HepG2 (cell line): Measurements from ENCODE around the gene DGAT2. TPM values are rescaled to one million over a fixed set of nuclear protein-coding genes. Genes with fewer than 3 reads are reported as not detected.

Source experiments
- CBX5 ChIP-seq: sonication (generic); formaldehyde crosslinking; IDR thresholded peaks from 2 replicates; pipeline ENCODE4 v1.4.0; 2020; ENCODE audit warnings: missing genetic modification reagents, borderline replicate concordance
- ETS1 ChIP-seq: sonication (generic); formaldehyde crosslinking; IDR thresholded peaks from 2 replicates; pipeline ENCODE4 v1.4.0; 2020; ENCODE audit warnings: missing genetic modification reagents
- FOXA1 ChIP-seq, 2 experiments: fragments of 450-650 bp in 1 of 2; sonication (generic) in 1 of 2; formaldehyde crosslinking in 1 of 2; IDR thresholded peaks; 2 replicates each; pipeline versions ENCODE4 v1.4.0 to v1.6.1; 2016 to 2020; ENCODE audit warnings: missing genetic modification reagents in 1 of 2
- HNF4A ChIP-seq: sonication (generic); formaldehyde crosslinking; IDR thresholded peaks from 2 replicates; pipeline ENCODE4 v1.4.0; 2020; ENCODE audit warnings: missing genetic modification reagents
- KLF9 ChIP-seq: IDR thresholded peaks from 2 replicates; pipeline ENCODE4 v1.6.1; 2016; ENCODE audit warnings: low read depth
- MTF1 ChIP-seq: sonication (generic); formaldehyde crosslinking; IDR thresholded peaks from 2 replicates; pipeline ENCODE4 v1.5.0; 2020; ENCODE audit warnings: missing genetic modification reagents
- PHF5A ChIP-seq: IDR thresholded peaks from one replicate; pipeline ENCODE4 v1.6.1; 2018; ENCODE audit warnings: low read depth, missing genetic modification reagents; ENCODE audit not compliant: unreplicated experiment
- POGZ ChIP-seq: sonication (generic); formaldehyde crosslinking; IDR thresholded peaks from 2 replicates; pipeline ENCODE4 v1.4.0; 2020; ENCODE audit warnings: mild to moderate bottlenecking, missing genetic modification reagents
- RFX3 ChIP-seq: IDR thresholded peaks from 2 replicates; pipeline ENCODE4 v1.6.1; 2016; ENCODE audit warnings: missing biosample characterization, missing genetic modification reagents
- SCMH1 ChIP-seq: sonication (generic); formaldehyde crosslinking; IDR thresholded peaks from 2 replicates; pipeline ENCODE4 v1.9.0; 2021; ENCODE audit warnings: missing genetic modification reagents, mild to moderate bottlenecking, borderline replicate concordance
- SSRP1 ChIP-seq: IDR thresholded peaks from 2 replicates; pipeline ENCODE4 v1.6.1; 2016; ENCODE audit warnings: control low read depth
- THAP11 ChIP-seq: IDR thresholded peaks from 2 replicates; pipeline ENCODE4 v1.6.1; 2016; ENCODE audit warnings: missing biosample characterization, missing genetic modification reagents
- U2AF1 ChIP-seq: fragments of 200-400 bp; formaldehyde crosslinking; optimal IDR thresholded peaks from 2 replicates; pipeline ENCODE3; 2017; ENCODE audit warnings: mild to moderate bottlenecking, low read depth, low read length
- ZBTB10 ChIP-seq: sonication (generic); formaldehyde crosslinking; IDR thresholded peaks from 2 replicates; pipeline ENCODE4 v1.4.0; 2020; ENCODE audit warnings: missing genetic modification reagents, borderline replicate concordance
- ZBTB39 ChIP-seq: sonication (generic); formaldehyde crosslinking; IDR thresholded peaks from 2 replicates; pipeline ENCODE4 v1.5.0; 2020; ENCODE audit warnings: missing genetic modification reagents
- ZFP37 ChIP-seq: sonication (generic); formaldehyde crosslinking; IDR thresholded peaks from 2 replicates; pipeline ENCODE4 v1.4.0; 2020; ENCODE audit warnings: missing genetic modification reagents, borderline replicate concordance
- ZKSCAN5 ChIP-seq: sonication (generic); formaldehyde crosslinking; IDR thresholded peaks from 2 replicates; pipeline ENCODE4 v1.5.1; 2020; ENCODE audit warnings: mild to moderate bottlenecking, missing genetic modification reagents
- ZNF296 ChIP-seq: sonication (generic); formaldehyde crosslinking; conservative IDR thresholded peaks from 2 replicates; pipeline ENCODE4 v1.5.0; 2020; ENCODE audit warnings: mild to moderate bottlenecking, missing genetic modification reagents
- ZNF350 ChIP-seq: sonication (generic); formaldehyde crosslinking; IDR thresholded peaks from 2 replicates; pipeline ENCODE4 v1.4.0; 2020; ENCODE audit warnings: mild to moderate bottlenecking, low read depth, missing genetic modification reagents, borderline replicate concordance
- ZNF512B ChIP-seq: sonication (generic); formaldehyde crosslinking; IDR thresholded peaks from 2 replicates; pipeline ENCODE4 v1.5.1; 2020; ENCODE audit warnings: missing genetic modification reagents, mild to moderate bottlenecking, borderline replicate concordance
- ZNF552 ChIP-seq: sonication (generic); formaldehyde crosslinking; IDR thresholded peaks from 2 replicates; pipeline ENCODE4 v1.9.0; 2022; ENCODE audit warnings: missing genetic modification reagents, mild to moderate bottlenecking, borderline replicate concordance
- ZNF788 ChIP-seq: sonication (generic); formaldehyde crosslinking; IDR thresholded peaks from 2 replicates; pipeline ENCODE4 v1.5.0; 2020; ENCODE audit warnings: mild to moderate bottlenecking, missing genetic modification reagents, borderline replicate concordance
- polyA plus RNA-seq, 8 experiments: library from polyadenylated mRNA; depleted of rRNA in 3 of 8; stranded (reverse) in 7 of 8; unstranded in 1 of 8; fragments of >200 nt; fragmentation: Illumina TruSeq in 4 of 8; extraction: Trizol in 4 of 8; gene quantifications; 2 replicates each; pipeline versions ENCODE4 v1.2.1 to v1.2.3, GENCODE V29; 2011 to 2016; ENCODE audit warnings: low read depth in 4 of 8, missing spikeins in 1 of 8, mixed read lengths in 1 of 8; ENCODE audit not compliant: insufficient read depth in 1 of 8
- total RNA-seq, 5 experiments: library from RNA; depleted of rRNA; stranded (reverse); fragments of >200 nt; fragmentation: Illumina TruSeq; extraction: Trizol; gene quantifications; 2 replicates each; pipeline ENCODE4 v1.2.3, GENCODE V29; 2016; ENCODE audit warnings: low read depth in 1 of 5

The DGAT2 gene
- total and polyA plus RNA-seq, 2 of the 13 experiments (the other 11 are each of a cell fraction or from before 2014, with no cell fraction given) = 39.0 to 65.6 TPM

- no peak; the same call in 1 of the 2 replicates for TF ChIP-seq ZNF512B
- TF ChIP-seq U2AF1 = no peak
- no peak for TF ChIP-seq RFX3 (CRISPR knock-in tag)
- TF ChIP-seq ZNF296 (CRISPR knock-in tag) = no peak
- TF ChIP-seq ZNF788 (CRISPR knock-in tag) = no peak; the same call in 1 of the 2 replicates
- no peak for TF ChIP-seq ZBTB10 (CRISPR knock-in tag)
- TF ChIP-seq THAP11 (CRISPR knock-in tag) = peak; percentile 61
- TF ChIP-seq ZNF350 (CRISPR knock-in tag) = no peak
- TF ChIP-seq ZBTB39 (CRISPR knock-in tag) = 0 out of 2 replicates have a peak, but pooled peaks have one; percentile 34
- TF ChIP-seq FOXA1 (IDR thresholded peaks at IDR 0.05) = 0 out of 2 replicates have a peak, but pooled peaks have one; percentile 23
- peak; percentile 84 for TF ChIP-seq FOXA1 (CRISPR knock-in tag; IDR thresholded peaks at IDR 0.05)
- TF ChIP-seq SCMH1 = no peak
- TF ChIP-seq ZFP37 (CRISPR knock-in tag) = no peak
- no peak for TF ChIP-seq ZKSCAN5 (CRISPR knock-in tag)
- no peak for TF ChIP-seq CBX5 (CRISPR knock-in tag)
- no peak for TF ChIP-seq PHF5A (CRISPR knock-in tag)
- TF ChIP-seq SSRP1 (CRISPR knock-in tag) = no peak
- peak; percentile 93 for TF ChIP-seq HNF4A (CRISPR knock-in tag)
- TF ChIP-seq MTF1 = no peak
- no peak for TF ChIP-seq ZNF552 (CRISPR knock-in tag)
- no peak for TF ChIP-seq ETS1
- no peak for TF ChIP-seq KLF9 (CRISPR knock-in tag)
- peak; percentile 63 for TF ChIP-seq POGZ (CRISPR knock-in tag)
Measured at GRCh38 chr11:75784085-75784478, 15.5 kb downstream of the DGAT2 start (continued).
